ENCODE results near the gene CD53.

The CD53 gene

DNA sequence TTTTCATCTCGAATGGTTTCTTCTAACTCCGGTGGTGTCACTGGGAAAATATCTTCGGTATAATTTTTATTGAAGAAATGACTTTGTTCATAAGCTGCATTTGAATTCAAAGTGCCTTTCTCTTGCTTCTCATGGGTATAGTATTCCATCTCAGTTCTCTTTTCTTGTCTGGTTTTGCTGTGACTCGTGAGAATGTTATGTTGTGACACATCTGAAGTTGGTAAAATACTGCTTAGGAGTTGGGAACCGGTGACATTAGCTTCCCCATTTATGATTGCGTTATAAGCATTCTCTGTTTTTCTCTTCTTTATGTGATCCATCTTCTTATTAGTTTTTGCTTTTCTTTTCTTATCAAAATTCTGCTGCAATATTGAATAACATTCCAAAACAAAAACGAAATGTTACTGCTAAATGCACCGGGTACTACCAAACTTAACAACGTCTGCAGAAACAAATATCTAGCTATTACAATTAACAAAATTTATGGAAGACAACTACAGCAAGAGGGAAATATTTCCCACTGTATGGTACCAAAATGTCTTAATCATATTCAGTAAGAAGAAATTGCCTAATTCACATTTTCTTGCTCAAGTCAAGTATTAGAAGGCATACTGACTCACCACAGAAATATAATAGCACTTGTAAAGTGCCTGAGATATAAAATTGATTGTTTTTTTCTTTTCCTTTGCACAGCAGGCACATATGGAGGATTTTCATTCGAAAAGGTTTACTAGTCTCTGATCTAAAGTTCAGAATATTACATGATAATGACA is 75.3 kb downstream of the CD53 start:
- Histone ChIP-seq H3K36me3 (ENCODE audit: control insufficient read depth, insufficient read depth, low read length) (no peaks in the 10 kb centered on the region), H3K4me3 (ENCODE audit: low read length) (no peak overlapping the region), H3K27me3 (ENCODE audit: control insufficient read depth, insufficient read depth, low read length) (no peaks in the 10 kb centered on the region), H3K9me3 (ENCODE audit: control insufficient read depth, insufficient read depth, low read length) (no peaks in the 10 kb centered on the region), H3K27ac (ENCODE audit: low read length) (no peak overlapping the region), H3K4me1 (ENCODE audit: control insufficient read depth, insufficient read depth, low read length) (no peaks in the 10 kb centered on the region)
- no peak for DNase-seq (ENCODE audit: low read depth, low spot score)
- WGBS (ENCODE audit: insufficient coverage, insufficient read length) = no CpG with 5 or more reads among the region's 10 CpGs

Data from iPS DF 6.9 (cell line).